Panc1 (cell line): ENCODE data around the gene HTR1B.

Source experiments
- CTCF ChIP-seq: fragments of 450-650 bp; IDR thresholded peaks from 2 replicates; pipeline ENCODE4 v1.5.1; 2017; ENCODE audit warnings: mild to moderate bottlenecking
- POLR2AphosphoS5 ChIP-seq: IDR thresholded peaks from 2 replicates; pipeline ENCODE4 v1.6.1; 2012; ENCODE audit warnings: mild to moderate bottlenecking, low read depth, low read length, moderate library complexity
- REST ChIP-seq, 2 experiments: IDR thresholded peaks; 2 replicates each; pipeline ENCODE4 v1.6.1; 2011 to 2012; ENCODE audit warnings: low read depth in 2 of 2, control low read depth in 1 of 2, low read length in 1 of 2, mild to moderate bottlenecking in 1 of 2, moderate library complexity in 1 of 2; ENCODE audit not compliant: insufficient read depth in 1 of 2
- SIN3A ChIP-seq: IDR thresholded peaks from 2 replicates; pipeline ENCODE4 v1.6.1; 2012; ENCODE audit warnings: low read depth, mild to moderate bottlenecking, low read length, moderate library complexity, borderline replicate concordance; ENCODE audit not compliant: insufficient read depth
- TCF7L2 ChIP-seq: IDR thresholded peaks from 2 replicates; pipeline ENCODE4 v1.6.1; 2011; ENCODE audit warnings: mild to moderate bottlenecking, low read depth, low read length, inconsistent platforms

GRCh38 chr6:77502981-77503380 lies 39.7 kb upstream of the HTR1B start:
- TF ChIP-seq CTCF (no peak), POLR2AphosphoS5 (no peak), SIN3A (no peak), TCF7L2 (no peak), REST (IDR thresholded peaks at IDR 0.05; ENCODE audit: insufficient read depth in 1 of 2, low read depth in 2 of 2, low read length in 1 of 2) (no peak)
